Activated T-cell treated with anti-CD3 and anti-CD28 coated beads, Interleukin-2, amount 50 U/mL, for 4 hours (primary cell): ENCODE measurements around the gene ST14. TPM values are rescaled to one million over a fixed set of nuclear protein-coding genes. Genes with fewer than 3 reads are reported as not detected.
"Not testable (repeated sequence)": the region's sequence is repeated elsewhere in the genome, so short reads cannot be mapped to it uniquely, and the experiment has no call there.

Source experiments
- ATAC-seq, 2 donors: fragments of 200-7000 bp; cut with Tn5 transposase; one replicate each; pipeline ENCODE4 v1.10.0; 2021
- DNase-seq: peaks from one replicate; pipeline ENCODE4 v3.0.0-alpha.2; 2020
- H3K27me3 Mint-ChIP-seq: one replicate; pipeline ENCODE4 v1.8.0; 2021; ENCODE audit warnings: low read depth, mixed read lengths
- H3K36me3 Mint-ChIP-seq: one replicate; pipeline ENCODE4 v1.8.0; 2022; ENCODE audit warnings: mixed read lengths; ENCODE audit not compliant: insufficient read depth
- H3K4me1 Mint-ChIP-seq: one replicate; pipeline ENCODE4 v1.8.0; 2021; ENCODE audit warnings: low read depth, mixed read lengths
- H3K4me3 Mint-ChIP-seq: one replicate; pipeline ENCODE4 v1.8.0; 2021; ENCODE audit warnings: mild to moderate bottlenecking, moderate library complexity, mixed read lengths
- H3K9me3 Mint-ChIP-seq: one replicate; pipeline ENCODE4 v1.8.0; 2021; ENCODE audit warnings: mixed read lengths
- total RNA-seq, 3 donors: library from RNA; stranded (reverse); gene quantifications; one replicate each; pipeline ENCODE4 v1.2.1, GENCODE V29; 2021

The ST14 gene
- total RNA-seq, 3 donors from 2014 or later, result 0.21 to 0.30 (median 0.28) TPM

DNA sequence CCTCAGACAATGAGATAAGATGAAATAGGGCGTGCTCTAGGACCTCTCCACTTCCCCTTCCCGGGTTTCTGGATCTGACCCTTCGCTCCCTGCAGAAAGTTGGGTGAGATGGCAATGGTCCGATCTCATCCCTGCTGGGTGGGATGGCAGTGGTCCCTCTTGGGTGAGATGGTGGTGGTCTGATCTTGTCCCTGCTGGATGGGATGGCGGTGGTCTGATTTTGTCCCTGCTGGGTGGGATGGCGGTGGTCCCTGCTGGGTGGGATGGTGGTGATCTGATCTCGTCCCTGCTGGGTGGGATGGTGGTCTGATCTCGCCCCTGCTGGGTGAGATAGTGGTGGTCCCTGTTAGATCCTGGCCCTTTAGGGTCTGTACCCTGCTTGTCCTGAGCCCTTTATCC is 21.3 kb downstream of the ST14 start:
- ATAC-seq (no peak), DNase-seq (no peak)
- no peaks in the 10 kb centered on the region for H3K36me3 Mint-ChIP-seq
- no peaks in the 10 kb centered on the region for H3K9me3 Mint-ChIP-seq
- H3K4me1 Mint-ChIP-seq, result no peaks in the 10 kb centered on the region
- no peak overlapping the region for H3K4me3 Mint-ChIP-seq
- H3K27me3 Mint-ChIP-seq, result peaks cover 11% of the 10 kb centered on the region

- Mint-ChIP-seq H3K36me3 (no peaks in the 10 kb centered on the region), H3K4me1 (no peaks in the 10 kb centered on the region), H3K27me3 (peaks cover 11% of the 10 kb centered on the region), H3K4me3 (no peak overlapping the region), H3K9me3 (no peaks in the 10 kb centered on the region)
- no peak for ATAC-seq
- DNase-seq, result no peak
Measured at GRCh38 chr11:130181295-130182272, 22.0 kb downstream of the ST14 start.

DNA sequence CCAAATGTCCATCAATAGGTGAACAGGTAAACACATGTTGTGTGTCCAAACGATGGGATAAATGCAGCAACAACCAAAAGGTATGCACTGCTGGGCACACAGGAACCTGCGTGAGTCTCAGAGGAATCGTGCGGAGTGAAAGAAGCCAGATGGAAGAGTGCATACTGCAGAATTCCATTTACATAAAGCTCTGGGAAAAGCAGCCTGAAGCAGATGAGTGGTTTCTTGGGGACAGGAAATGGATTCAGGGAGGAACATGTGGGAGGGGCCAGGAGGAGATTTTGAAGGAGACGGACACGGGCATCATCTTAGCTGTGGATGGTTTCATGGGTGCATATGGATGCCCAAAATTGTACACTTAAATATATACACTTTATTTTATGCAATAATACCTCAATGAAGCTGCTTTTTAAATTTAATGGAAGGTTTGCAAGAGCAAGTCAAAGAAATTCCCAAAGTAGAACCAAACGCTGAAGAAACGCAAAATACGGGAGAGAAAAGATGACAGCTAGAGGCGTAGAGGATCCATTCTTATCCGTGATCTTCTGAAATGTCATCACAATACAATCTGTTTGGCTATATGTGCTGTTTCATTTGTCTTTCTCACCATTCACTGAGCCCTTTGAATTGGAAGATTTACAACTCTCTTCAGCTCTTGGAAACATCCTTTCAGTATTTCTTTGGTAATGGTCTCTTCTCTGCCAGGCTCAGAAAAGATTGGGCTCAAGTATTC is 24.5 kb downstream of the ST14 start:
- Mint-ChIP-seq H3K4me3 (no peak overlapping the region), H3K4me1 (no peaks in the 10 kb centered on the region), H3K27me3 (peaks cover 11% of the 10 kb centered on the region), H3K9me3 (no peaks in the 10 kb centered on the region), H3K36me3 (no peaks in the 10 kb centered on the region)
- DNase-seq (no peak), ATAC-seq (no peak)

GRCh38 chr11:130187096-130187495 is 27.5 kb downstream of the ST14 start:
- H3K27me3 Mint-ChIP-seq, result peaks cover 9% of the 10 kb centered on the region
- H3K4me3 Mint-ChIP-seq, result no peak overlapping the region
- ATAC-seq, result no peak
- no peaks in the 10 kb centered on the region for H3K9me3 Mint-ChIP-seq
- no peaks in the 10 kb centered on the region for H3K4me1 Mint-ChIP-seq
- no peaks in the 10 kb centered on the region for H3K36me3 Mint-ChIP-seq
- DNase-seq, result no peak

DNA sequence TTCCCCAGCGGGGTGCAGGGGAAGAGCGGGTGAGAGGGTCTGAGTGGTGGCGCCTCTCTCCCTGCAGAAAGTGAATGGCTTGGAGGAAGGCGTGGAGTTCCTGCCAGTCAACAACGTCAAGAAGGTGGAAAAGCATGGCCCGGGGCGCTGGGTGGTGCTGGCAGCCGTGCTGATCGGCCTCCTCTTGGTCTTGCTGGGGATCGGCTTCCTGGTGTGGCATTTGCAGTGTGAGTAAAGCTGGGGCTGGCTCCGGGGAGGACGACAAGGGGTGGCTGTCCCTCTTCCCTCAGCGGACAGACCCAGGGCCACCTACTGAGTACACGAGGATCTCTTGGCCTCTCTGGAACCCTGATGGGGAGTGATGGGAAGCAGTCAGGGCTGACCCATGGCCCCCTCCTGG is 28.5 kb downstream of the ST14 start:
- Mint-ChIP-seq H3K9me3 (no peaks in the 10 kb centered on the region), H3K36me3 (no peaks in the 10 kb centered on the region), H3K4me3 (no peak overlapping the region), H3K27me3 (peaks cover 9% of the 10 kb centered on the region), H3K4me1 (no peaks in the 10 kb centered on the region)
- no peak for ATAC-seq
- DNase-seq, result no peak

GRCh38 chr11:130188585-130189347 is 29.2 kb downstream of the ST14 start:
- H3K4me1 Mint-ChIP-seq, result no peaks in the 10 kb centered on the region
- DNase-seq (no peak), ATAC-seq (no peak)
- H3K36me3 Mint-ChIP-seq, result no peaks in the 10 kb centered on the region
- peaks cover 7% of the 10 kb centered on the region for H3K27me3 Mint-ChIP-seq
- H3K4me3 Mint-ChIP-seq, result no peak overlapping the region
- H3K9me3 Mint-ChIP-seq, result no peaks in the 10 kb centered on the region

GRCh38 chr11:130189492-130190210 is 30.1 kb downstream of the ST14 start:
- ATAC-seq (no peak), DNase-seq (no peak)
- no peaks in the 10 kb centered on the region for H3K36me3 Mint-ChIP-seq

DNA sequence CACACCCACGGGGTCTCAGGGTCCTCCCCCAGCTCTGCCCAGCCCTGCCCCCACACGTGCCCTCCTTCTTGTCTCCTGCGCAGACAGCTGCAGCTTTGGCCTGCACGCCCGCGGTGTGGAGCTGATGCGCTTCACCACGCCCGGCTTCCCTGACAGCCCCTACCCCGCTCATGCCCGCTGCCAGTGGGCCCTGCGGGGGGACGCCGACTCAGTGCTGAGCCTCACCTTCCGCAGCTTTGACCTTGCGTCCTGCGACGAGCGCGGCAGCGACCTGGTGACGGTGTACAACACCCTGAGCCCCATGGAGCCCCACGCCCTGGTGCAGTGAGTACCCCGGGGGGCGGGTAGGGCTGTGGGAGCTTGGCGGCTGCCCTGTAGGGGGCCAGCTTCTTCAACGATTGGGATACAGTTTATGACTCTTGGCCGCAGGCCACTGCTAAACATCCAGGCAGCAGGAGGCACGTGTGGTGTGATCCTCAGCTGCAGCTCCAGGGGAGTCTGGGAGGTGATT is 30.8 kb downstream of the ST14 start:
- H3K4me1 Mint-ChIP-seq, result no peaks in the 10 kb centered on the region
- H3K4me3 Mint-ChIP-seq, result no peak overlapping the region
- H3K27me3 Mint-ChIP-seq, result no peaks in the 10 kb centered on the region
- no peaks in the 10 kb centered on the region for H3K9me3 Mint-ChIP-seq
- DNase-seq (no peak), ATAC-seq (no peak)
- H3K36me3 Mint-ChIP-seq, result no peaks in the 10 kb centered on the region

More at GRCh38 chr11:130189492-130190210, 30.1 kb downstream of the ST14 start:
- Mint-ChIP-seq H3K9me3 (no peaks in the 10 kb centered on the region), H3K4me1 (no peaks in the 10 kb centered on the region), H3K4me3 (no peak overlapping the region), H3K27me3 (peaks cover 4% of the 10 kb centered on the region)

DNA sequence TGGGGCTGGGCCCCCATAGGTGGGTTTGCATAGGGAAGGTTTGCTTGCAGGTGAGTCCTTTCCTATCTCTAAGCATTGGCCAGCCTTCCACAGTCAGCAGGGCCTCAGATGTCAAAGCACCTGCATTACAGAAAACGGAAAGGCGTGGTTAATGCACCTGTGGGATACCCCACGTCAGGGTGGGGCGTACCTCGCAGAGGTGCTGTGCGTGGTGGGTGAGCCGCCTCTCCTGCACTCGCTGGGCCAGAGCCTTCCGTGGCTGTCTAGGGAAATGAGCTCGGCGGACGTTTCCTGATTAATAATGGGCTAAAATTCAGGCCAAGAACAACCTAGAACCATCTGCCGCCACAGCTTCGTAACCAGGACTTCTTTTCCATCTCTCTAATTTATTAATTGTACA is 32.3 kb downstream of the ST14 start:
- DNase-seq (no peak), ATAC-seq (no peak)
- Mint-ChIP-seq H3K4me1 (no peaks in the 10 kb centered on the region), H3K9me3 (no peaks in the 10 kb centered on the region), H3K4me3 (no peak overlapping the region), H3K36me3 (no peaks in the 10 kb centered on the region), H3K27me3 (no peaks in the 10 kb centered on the region)

- Mint-ChIP-seq H3K9me3 (no peaks in the 10 kb centered on the region), H3K36me3 (no peaks in the 10 kb centered on the region), H3K4me3 (no peak overlapping the region), H3K4me1 (no peaks in the 10 kb centered on the region), H3K27me3 (no peaks in the 10 kb centered on the region)
- no peak for ATAC-seq
- no peak for DNase-seq
Measured at GRCh38 chr11:130192845-130193267, 33.3 kb downstream of the ST14 start.

- H3K27me3 Mint-ChIP-seq, H3K9me3 Mint-ChIP-seq, ATAC-seq, DNase-seq, H3K4me3 Mint-ChIP-seq, H3K4me1 Mint-ChIP-seq, H3K36me3 Mint-ChIP-seq: not testable (repeated sequence)
Measured at GRCh38 chr11:130193551-130193950, 34.0 kb downstream of the ST14 start.

- no peaks in the 10 kb centered on the region for H3K4me1 Mint-ChIP-seq
- ATAC-seq, result no peak
- no peak for DNase-seq
- no peaks in the 10 kb centered on the region for H3K36me3 Mint-ChIP-seq
- no peaks in the 10 kb centered on the region for H3K27me3 Mint-ChIP-seq
- H3K9me3 Mint-ChIP-seq, result no peaks in the 10 kb centered on the region
- no peak overlapping the region for H3K4me3 Mint-ChIP-seq
Measured at GRCh38 chr11:130194241-130195023, 34.9 kb downstream of the ST14 start.

GRCh38 chr11:130197386-130198035 is 37.9 kb downstream of the ST14 start:
- no peak for ATAC-seq
- Mint-ChIP-seq H3K27me3 (no peaks in the 10 kb centered on the region), H3K4me1 (no peaks in the 10 kb centered on the region), H3K9me3 (no peaks in the 10 kb centered on the region), H3K36me3 (no peaks in the 10 kb centered on the region), H3K4me3 (no peak overlapping the region)
- DNase-seq, result no peak
